Activated naive CD8-positive, alpha-beta T cell treated with anti-CD3 and anti-CD28 coated beads, Interleukin-2, amount 50 U/mL, for 16 hours (primary cell): ENCODE results near the gene RIPK4.

Experiments used
- DNase-seq: peaks from one replicate; pipeline ENCODE4 v3.0.0-alpha.2; 2020; ENCODE audit warnings: low read depth, low spot score

RIPK4 gene

DNA sequence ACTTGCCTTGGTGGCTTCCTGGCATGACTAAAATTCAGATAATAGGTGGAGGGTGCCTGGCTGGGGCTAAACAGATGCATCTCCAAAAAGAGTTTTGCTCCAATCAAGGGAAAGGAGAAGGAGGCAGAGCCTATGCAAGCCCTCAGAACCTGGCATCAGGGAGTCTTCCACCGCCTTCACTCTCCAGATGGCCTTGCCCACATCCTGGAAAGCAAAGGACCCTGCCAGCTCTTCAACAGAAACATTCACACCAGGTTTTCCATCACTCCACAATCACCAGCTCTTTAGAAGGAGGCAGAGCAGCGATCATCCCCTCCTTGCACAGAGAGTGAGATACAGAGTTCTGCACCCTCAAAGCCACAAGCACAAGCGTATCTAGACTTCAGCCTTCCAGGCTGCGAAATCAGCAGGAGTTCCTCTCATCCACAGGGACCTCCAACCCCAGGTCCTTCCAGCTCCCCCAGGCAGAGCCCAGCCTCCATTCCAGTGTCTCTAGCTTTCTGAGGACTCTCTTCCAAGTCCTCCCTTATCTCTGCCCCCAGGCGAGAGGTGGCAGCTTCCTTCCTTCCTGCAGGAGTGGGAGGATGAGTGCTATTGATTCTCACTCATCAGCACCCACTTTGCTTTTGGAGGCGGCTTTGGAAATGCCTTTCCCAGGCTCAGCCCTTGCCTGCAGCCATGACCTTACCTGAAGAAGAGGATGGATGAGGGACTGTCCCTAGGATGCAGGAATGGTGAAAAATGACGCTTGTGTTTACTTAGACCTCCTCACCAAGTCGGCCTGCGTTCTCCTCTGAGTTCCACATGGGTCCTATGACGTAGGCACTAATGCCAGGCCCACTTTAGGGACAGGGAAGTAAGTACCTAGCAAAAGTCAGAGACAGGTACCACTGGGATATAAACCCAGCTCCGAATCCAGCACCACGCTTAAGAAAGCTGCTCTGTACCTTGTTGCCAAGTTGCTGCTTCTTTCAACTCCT, 75.4 kb downstream of the RIPK4 start:
- no peak for DNase-seq
